Measurements from ENCODE around the gene CAMK1D.
"Not testable (repeated sequence)": the region's sequence is repeated elsewhere in the genome, so short reads cannot be mapped to it uniquely, and the experiment has no call there.

Gene CAMK1D

GRCh38 chr10:12710594-12711349, 361.4 kb downstream of the CAMK1D start:
- DNase-seq = peak; percentile 72 to 90
- TF ChIP-seq CTCF (IDR thresholded peaks at IDR 0.05) = peak; percentile 94 to 96
- H3K4me3 ChIP-seq = no peak overlapping the region
- no peaks in the 10 kb centered on the region for H3K27me3 ChIP-seq
- peak overlapping the region; percentile 37 to 80 for H3K27ac ChIP-seq
- H3K9me3 ChIP-seq = no peaks in the 10 kb centered on the region
- intact Hi-C loops (cut with DNase I; ENCODE audit: low total_unique reads) = loop anchor here (2.0 to 10.0 kb wide), 2 partner anchors 364 to 448 kb away; no protein-coding TSS in a partner anchor
- peaks cover 0 to 49% (median 42%) of the 10 kb centered on the region in 4 donors for H3K4me1 ChIP-seq
- H3K36me3 ChIP-seq = no peaks in the 10 kb centered on the region

GRCh38 chr10:12711350-12711708, 362.0 kb downstream of the CAMK1D start:
- no peak for DNase-seq
- intact Hi-C loops (cut with DNase I; ENCODE audit: low total_unique reads) = loop anchor here (2.0 to 10.0 kb wide), 2 partner anchors 363 to 449 kb away; no protein-coding TSS in a partner anchor
- Histone ChIP-seq H3K27ac (peak overlapping the region in 1 of 2 donors; percentile 37), H3K27me3 (no peaks in the 10 kb centered on the region), H3K36me3 (no peaks in the 10 kb centered on the region), H3K4me1 (peaks cover 0 to 47% (median 42%) of the 10 kb centered on the region in 4 donors), H3K4me3 (no peak overlapping the region), H3K9me3 (no peaks in the 10 kb centered on the region)
- TF ChIP-seq CTCF (IDR thresholded peaks at IDR 0.05) = no peak

- Histone ChIP-seq H3K36me3 (no peaks in the 10 kb centered on the region), H3K9me3 (no peaks in the 10 kb centered on the region), H3K4me3 (no peak overlapping the region), H3K27me3 (no peaks in the 10 kb centered on the region), H3K4me1 (peaks cover 0 to 36% (median 33%) of the 10 kb centered on the region in 4 donors), H3K27ac (no peak overlapping the region)
- TF ChIP-seq CTCF (IDR thresholded peaks at IDR 0.05) = no peak
- intact Hi-C loops (cut with DNase I; ENCODE audit: low total_unique reads) = loop anchor here (10.0 kb wide), 1 partner anchor 362 kb away; no protein-coding TSS in a partner anchor
- no peak for DNase-seq
These were observed 363.1 kb downstream of the CAMK1D start for GRCh38 chr10:12712293-12712983.

GRCh38 chr10:12712984-12713316, 363.6 kb downstream of the CAMK1D start:
- H3K9me3 ChIP-seq, DNase-seq, H3K27ac ChIP-seq, H3K4me3 ChIP-seq, H3K36me3 ChIP-seq, H3K27me3 ChIP-seq: not testable (repeated sequence)
- peaks cover 0 to 30% (median 28%) of the 10 kb centered on the region in 4 donors for H3K4me1 ChIP-seq
- intact Hi-C loops (cut with DNase I; ENCODE audit: low total_unique reads) = loop anchor here (10.0 kb wide), 1 partner anchor 362 kb away; no protein-coding TSS in a partner anchor

GRCh38 chr10:12716042-12716441, 366.7 kb downstream of the CAMK1D start:
- intact Hi-C loops (cut with DNase I; ENCODE audit: low total_unique reads) = loop anchor here (10.0 kb wide), 1 partner anchor 359 kb away; no protein-coding TSS in a partner anchor
- H3K4me3 ChIP-seq = no peak overlapping the region
- no peaks in the 10 kb centered on the region for H3K36me3 ChIP-seq
- no peak overlapping the region for H3K27ac ChIP-seq
- no peak for TF ChIP-seq CTCF (IDR thresholded peaks at IDR 0.05)
- peaks cover 0 to 26% (median 23%) of the 10 kb centered on the region in 4 donors for H3K4me1 ChIP-seq
- no peaks in the 10 kb centered on the region for H3K9me3 ChIP-seq
- no peaks in the 10 kb centered on the region for H3K27me3 ChIP-seq
- no peak for DNase-seq
